ENCODE results near the gene NEDD4L.

Gene NEDD4L

GRCh38 chr18:58119819-58120218, 75.8 kb downstream of the NEDD4L start:
- DNase-seq (ENCODE audit: low read depth): no peak

GRCh38 chr18:58124475-58124874, 80.4 kb downstream of the NEDD4L start:
- DNase-seq (ENCODE audit: low read depth): no peak

GRCh38 chr18:58125183-58125582, 81.2 kb downstream of the NEDD4L start:
- DNase-seq (ENCODE audit: low read depth): no peak

- DNase-seq (ENCODE audit: low read depth): no peak
These were observed 81.7 kb downstream of the NEDD4L start for GRCh38 chr18:58125756-58126155.

- no peak for DNase-seq (ENCODE audit: low read depth)
These were observed 84.7 kb downstream of the NEDD4L start for GRCh38 chr18:58128381-58129374.

- no peak for DNase-seq (ENCODE audit: low read depth)
These were observed 88.7 kb downstream of the NEDD4L start for GRCh38 chr18:58132595-58133261.

- no peak for DNase-seq (ENCODE audit: low read depth)
These were observed 91.2 kb downstream of the NEDD4L start for GRCh38 chr18:58135183-58135641.

GRCh38 chr18:58135701-58136331, 91.8 kb downstream of the NEDD4L start:
- DNase-seq (ENCODE audit: low read depth): no peak

- DNase-seq (ENCODE audit: low read depth): no peak
These were observed 92.9 kb downstream of the NEDD4L start for GRCh38 chr18:58136879-58137278.

- DNase-seq (ENCODE audit: low read depth): no peak
These were observed 95.7 kb downstream of the NEDD4L start for GRCh38 chr18:58139459-58140386.

GRCh38 chr18:58140387-58141325, 96.6 kb downstream of the NEDD4L start:
- DNase-seq (ENCODE audit: low read depth): no peak

- no peak for DNase-seq (ENCODE audit: low read depth)
These were observed 99.4 kb downstream of the NEDD4L start for GRCh38 chr18:58143386-58143785.

GRCh38 chr18:58144106-58144505, 100.1 kb downstream of the NEDD4L start:
- DNase-seq (ENCODE audit: low read depth): no peak

GRCh38 chr18:58144671-58145285, 100.8 kb downstream of the NEDD4L start:
- no peak for DNase-seq (ENCODE audit: low read depth)

GRCh38 chr18:58146099-58146498, 102.1 kb downstream of the NEDD4L start:
- no peak for DNase-seq (ENCODE audit: low read depth)

- DNase-seq (ENCODE audit: low read depth): no peak
These were observed 105.0 kb downstream of the NEDD4L start for GRCh38 chr18:58148954-58149471.

GRCh38 chr18:58150772-58151171, 106.7 kb downstream of the NEDD4L start:
- no peak for DNase-seq (ENCODE audit: low read depth)

- no peak for DNase-seq (ENCODE audit: low read depth)
These were observed 108.2 kb downstream of the NEDD4L start for GRCh38 chr18:58152216-58152615.

- no peak for DNase-seq (ENCODE audit: low read depth)
These were observed 108.9 kb downstream of the NEDD4L start for GRCh38 chr18:58152891-58153290.

- no peak for DNase-seq (ENCODE audit: low read depth)
These were observed 112.5 kb downstream of the NEDD4L start for GRCh38 chr18:58156516-58156915.
